ENCODE results near the gene NDUFA8.

NDUFA8 gene

GRCh38 chr9:122159026-122159924 lies at the start of gene NDUFA8, which contains the start of gene MORN5:
TSS of gene NDUFA8 (minus strand) at chr9:122159779. CDS start at chr9:122159677, 102 bp downstream.
TSS of gene MORN5 (plus strand) at chr9:122159908. CDS start at chr9:122159973, 65 bp downstream.
- peak; percentile 96 for DNase-seq

GRCh38 chr9:122207096-122207495 lies 47.5 kb upstream of the NDUFA8 start:
- DNase-seq = no peak

- DNase-seq = peak; percentile 88
Measured at GRCh38 chr9:122206118-122207046, 46.8 kb upstream of the NDUFA8 start.

- no peak for DNase-seq
Measured at GRCh38 chr9:122205176-122205575, 45.6 kb upstream of the NDUFA8 start.

- DNase-seq = no peak
Measured at GRCh38 chr9:122204491-122204890, 44.9 kb upstream of the NDUFA8 start.

GRCh38 chr9:122204055-122204454 lies 44.5 kb upstream of the NDUFA8 start:
- DNase-seq = no peak

GRCh38 chr9:122202111-122202510 lies 42.5 kb upstream of the NDUFA8 start:
- DNase-seq = no peak

GRCh38 chr9:122201641-122202040 lies 42.1 kb upstream of the NDUFA8 start:
- DNase-seq = peak; percentile 40

- peak; percentile 52 for DNase-seq
Measured at GRCh38 chr9:122200960-122201595, 41.5 kb upstream of the NDUFA8 start.

- DNase-seq = no peak
Measured at GRCh38 chr9:122197882-122198281, 38.3 kb upstream of the NDUFA8 start.

- no peak for DNase-seq
Measured at GRCh38 chr9:122197426-122197825, 37.8 kb upstream of the NDUFA8 start.

- DNase-seq = no peak
Measured at GRCh38 chr9:122195875-122196274, 36.3 kb upstream of the NDUFA8 start.

- no peak for DNase-seq
Measured at GRCh38 chr9:122193651-122194050, 34.1 kb upstream of the NDUFA8 start.

GRCh38 chr9:122192914-122193525 lies 33.4 kb upstream of the NDUFA8 start:
- no peak for DNase-seq

GRCh38 chr9:122192261-122192875 lies 32.8 kb upstream of the NDUFA8 start:
- no peak for DNase-seq

- DNase-seq = no peak
Measured at GRCh38 chr9:122191584-122191983, 32.0 kb upstream of the NDUFA8 start.

- DNase-seq = no peak
Measured at GRCh38 chr9:122190597-122191381, 31.2 kb upstream of the NDUFA8 start.

GRCh38 chr9:122188369-122188768 lies 28.8 kb upstream of the NDUFA8 start:
- no peak for DNase-seq

GRCh38 chr9:122186777-122187470 lies 27.3 kb upstream of the NDUFA8 start:
- no peak for DNase-seq

- DNase-seq = no peak
Measured at GRCh38 chr9:122186301-122186700, 26.7 kb upstream of the NDUFA8 start.

- no peak for DNase-seq
Measured at GRCh38 chr9:122184551-122184950, 25.0 kb upstream of the NDUFA8 start.

All from fibroblast of upper back skin (primary cell).